Progenitor cell of endocrine pancreas (in vitro differentiated cells): ENCODE data around the gene SLC25A21. TPM values are rescaled to one million over a fixed set of nuclear protein-coding genes. Genes with fewer than 3 reads are reported as not detected.

Experiments
- DNase-seq: peaks from one replicate; pipeline ENCODE4 v3.0.0; 2021; ENCODE audit warnings: low spot score; ENCODE audit not compliant: unreplicated experiment
- H3K27ac Mint-ChIP-seq: 2 replicates; pipeline ENCODE4 v1.8.0; 2021; ENCODE audit warnings: mild to moderate bottlenecking, moderate library complexity, mixed read lengths
- H3K27me3 Mint-ChIP-seq: 2 replicates; pipeline ENCODE4 v1.8.0; 2021; ENCODE audit warnings: mixed read lengths
- H3K36me3 Mint-ChIP-seq: 2 replicates; pipeline ENCODE4 v1.8.0; 2022; ENCODE audit warnings: mixed read lengths; ENCODE audit not compliant: insufficient read depth
- H3K4me1 Mint-ChIP-seq: 2 replicates; pipeline ENCODE4 v1.8.0; 2021; ENCODE audit warnings: low read depth, mixed read lengths
- H3K4me3 Mint-ChIP-seq: 2 replicates; pipeline ENCODE4 v1.8.0; 2021; ENCODE audit warnings: low read depth, mild to moderate bottlenecking, moderate library complexity, mixed read lengths
- H3K9me3 Mint-ChIP-seq: 2 replicates; pipeline ENCODE4 v1.8.0; 2021; ENCODE audit warnings: low read depth, mixed read lengths
- total RNA-seq: library from RNA; stranded (reverse); gene quantifications from 2 replicates; pipeline ENCODE4 v1.2.1, GENCODE V29; 2021
- TF ChIP-seq, protein P1 (sequence below): fragments of 200-600 bp; sonication (generic); IDR thresholded peaks from one replicate; pipeline ENCODE4 v1.5.0; 2021; ENCODE audit warnings: antibody characterized with exemption, mild to moderate bottlenecking; ENCODE audit not compliant: unreplicated experiment

The SLC25A21 gene
- total RNA-seq, 1 donor from 2014 or later: 2.5 TPM

DNA sequence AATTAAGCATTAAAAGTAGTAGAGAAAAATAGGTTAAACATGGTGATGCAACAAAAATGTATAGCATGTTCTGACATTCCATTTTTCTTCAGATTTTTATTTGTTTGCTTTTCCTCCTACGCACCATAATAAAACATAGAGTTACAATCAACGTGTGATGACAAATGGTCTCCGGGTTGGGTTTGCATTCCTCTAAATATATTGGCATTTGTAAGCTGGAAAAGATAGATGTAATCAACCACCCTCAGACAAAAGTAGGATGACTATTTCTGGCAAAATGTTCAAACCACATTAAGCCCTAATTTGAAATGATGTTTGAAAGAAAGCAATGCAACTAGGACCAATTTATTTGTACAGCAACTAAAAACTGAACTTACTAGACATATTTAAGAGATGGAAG is 58.4 kb downstream of the SLC25A21 start:
- Mint-ChIP-seq H3K27ac (no peak overlapping the region), H3K4me1 (peaks cover 3% of the 10 kb centered on the region), H3K36me3 (no peaks in the 10 kb centered on the region)

DNA sequence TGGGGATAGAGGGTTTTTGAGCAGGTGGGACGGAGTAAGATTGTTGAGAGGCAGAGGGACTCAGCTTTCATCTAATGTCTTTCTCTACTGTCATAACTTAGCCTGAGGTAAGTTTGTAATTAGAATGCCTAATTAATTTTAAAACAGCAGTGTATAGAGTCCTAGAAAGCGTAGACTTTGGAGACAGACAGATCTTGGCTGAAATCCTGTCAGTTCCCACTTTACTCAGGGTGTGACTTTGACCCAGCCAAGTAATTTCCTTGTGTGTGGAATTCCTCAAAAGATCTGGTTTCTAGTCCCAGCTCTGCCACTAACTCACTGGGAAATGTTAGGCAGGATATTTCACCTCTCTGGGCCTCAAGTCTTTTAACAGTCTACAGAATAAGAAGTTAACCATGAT is 74.3 kb downstream of the SLC25A21 start:
- Mint-ChIP-seq H3K27me3 (no peaks in the 10 kb centered on the region), H3K27ac (no peak overlapping the region), H3K9me3 (no peaks in the 10 kb centered on the region)

More for the DNA sequence above, 58.4 kb downstream of the SLC25A21 start:
- TF ChIP-seq, protein P1, sequence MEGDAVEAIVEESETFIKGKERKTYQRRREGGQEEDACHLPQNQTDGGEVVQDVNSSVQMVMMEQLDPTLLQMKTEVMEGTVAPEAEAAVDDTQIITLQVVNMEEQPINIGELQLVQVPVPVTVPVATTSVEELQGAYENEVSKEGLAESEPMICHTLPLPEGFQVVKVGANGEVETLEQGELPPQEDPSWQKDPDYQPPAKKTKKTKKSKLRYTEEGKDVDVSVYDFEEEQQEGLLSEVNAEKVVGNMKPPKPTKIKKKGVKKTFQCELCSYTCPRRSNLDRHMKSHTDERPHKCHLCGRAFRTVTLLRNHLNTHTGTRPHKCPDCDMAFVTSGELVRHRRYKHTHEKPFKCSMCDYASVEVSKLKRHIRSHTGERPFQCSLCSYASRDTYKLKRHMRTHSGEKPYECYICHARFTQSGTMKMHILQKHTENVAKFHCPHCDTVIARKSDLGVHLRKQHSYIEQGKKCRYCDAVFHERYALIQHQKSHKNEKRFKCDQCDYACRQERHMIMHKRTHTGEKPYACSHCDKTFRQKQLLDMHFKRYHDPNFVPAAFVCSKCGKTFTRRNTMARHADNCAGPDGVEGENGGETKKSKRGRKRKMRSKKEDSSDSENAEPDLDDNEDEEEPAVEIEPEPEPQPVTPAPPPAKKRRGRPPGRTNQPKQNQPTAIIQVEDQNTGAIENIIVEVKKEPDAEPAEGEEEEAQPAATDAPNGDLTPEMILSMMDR: no peak
- DNase-seq: no peak
- H3K27me3 Mint-ChIP-seq: no peaks in the 10 kb centered on the region
- no peak overlapping the region for H3K4me3 Mint-ChIP-seq
- peaks cover 4% of the 10 kb centered on the region for H3K9me3 Mint-ChIP-seq

DNA sequence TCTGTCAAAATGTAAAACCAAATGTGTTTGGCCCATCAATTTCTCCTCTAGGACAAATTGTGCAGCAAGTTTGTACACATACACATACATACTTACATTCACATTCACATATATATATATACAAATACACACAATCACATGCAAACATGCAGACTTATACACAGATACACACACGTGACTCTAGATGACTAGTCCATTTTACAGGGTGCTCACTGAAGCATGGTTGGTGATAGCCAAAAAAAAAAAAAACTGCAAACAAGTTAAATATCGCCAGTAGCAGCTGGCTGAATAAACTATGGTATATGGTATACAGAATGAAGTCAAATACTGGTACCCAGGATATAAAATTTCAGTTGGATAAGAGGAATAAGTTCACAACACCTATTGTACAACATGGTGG is 77.9 kb downstream of the SLC25A21 start:
- Mint-ChIP-seq H3K27me3 (peaks cover 3% of the 10 kb centered on the region), H3K4me1 (peaks cover 9% of the 10 kb centered on the region), H3K9me3 (no peaks in the 10 kb centered on the region), H3K4me3 (no peak overlapping the region), H3K27ac (no peak overlapping the region), H3K36me3 (no peaks in the 10 kb centered on the region)
- TF ChIP-seq, protein P1: no peak
- no peak for DNase-seq

More for the DNA sequence above, 74.3 kb downstream of the SLC25A21 start:
- no peaks in the 10 kb centered on the region for H3K36me3 Mint-ChIP-seq
- H3K4me3 Mint-ChIP-seq: no peak overlapping the region
- TF ChIP-seq, protein P1: no peak
- H3K4me1 Mint-ChIP-seq: peaks cover 3% of the 10 kb centered on the region
- DNase-seq: no peak

DNA sequence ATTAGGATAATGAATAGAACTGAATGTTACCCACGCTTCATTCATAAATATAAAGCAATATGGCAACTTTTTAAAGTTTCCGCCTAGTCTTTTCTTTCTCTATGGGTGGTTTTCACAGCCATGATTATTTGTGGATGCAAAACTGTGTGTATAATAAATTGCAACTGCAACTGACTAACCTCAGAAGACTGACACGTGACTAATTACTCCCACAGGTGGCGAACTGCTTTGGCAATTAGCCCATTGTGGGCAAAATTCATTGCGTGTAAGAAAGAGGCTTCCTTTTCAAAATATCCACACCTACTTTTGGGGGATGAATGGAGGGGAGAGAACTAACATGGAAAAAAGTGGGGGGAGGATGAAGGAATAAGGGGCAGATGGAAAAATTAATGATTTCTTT is 79.0 kb downstream of the SLC25A21 start:
- TF ChIP-seq, protein P1: no peak
- no peak overlapping the region for H3K4me3 Mint-ChIP-seq
- H3K36me3 Mint-ChIP-seq: no peaks in the 10 kb centered on the region
- peaks cover 17% of the 10 kb centered on the region for H3K4me1 Mint-ChIP-seq
- no peaks in the 10 kb centered on the region for H3K9me3 Mint-ChIP-seq
- peaks cover 3% of the 10 kb centered on the region for H3K27me3 Mint-ChIP-seq
- H3K27ac Mint-ChIP-seq: no peak overlapping the region
- DNase-seq: no peak

DNA sequence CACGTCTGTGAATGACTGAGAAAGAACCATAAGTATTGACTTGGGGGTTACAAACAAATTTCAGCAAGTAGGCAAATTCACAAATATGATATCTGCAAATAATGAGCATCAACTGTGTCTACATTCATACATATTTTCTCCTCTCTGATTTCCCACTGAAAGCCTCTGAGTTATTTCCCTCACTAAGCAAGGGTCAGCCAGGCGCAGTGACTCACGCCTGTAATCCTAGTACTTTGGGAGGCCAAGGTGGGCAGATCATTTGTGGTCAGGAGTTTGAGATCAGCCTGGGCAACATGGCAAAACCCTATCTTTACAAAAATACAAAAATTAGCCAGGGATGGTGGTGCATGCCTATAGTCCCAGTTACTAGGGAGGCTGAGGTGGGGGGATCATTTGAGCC is 80.8 kb downstream of the SLC25A21 start:
- Mint-ChIP-seq H3K4me1 (peaks cover 21% of the 10 kb centered on the region), H3K27me3 (peaks cover 3% of the 10 kb centered on the region), H3K36me3 (no peaks in the 10 kb centered on the region), H3K27ac (no peak overlapping the region), H3K4me3 (no peak overlapping the region), H3K9me3 (no peaks in the 10 kb centered on the region)
- TF ChIP-seq, protein P1: no peak
- no peak for DNase-seq
